Ishikawa (cell line): ENCODE measurements around the gene RRP36.

Experiments
- CEBPB ChIP-seq: IDR thresholded peaks from 2 replicates; pipeline ENCODE4 v1.6.1; 2012
- CREB1 ChIP-seq: IDR thresholded peaks from 2 replicates; pipeline ENCODE4 v1.6.1; 2012; ENCODE audit warnings: low read depth
- EGR1 ChIP-seq: IDR thresholded peaks from 2 replicates; pipeline ENCODE4 v1.6.1; 2012
- EP300 ChIP-seq: IDR thresholded peaks from 2 replicates; pipeline ENCODE4 v1.6.1; 2012; ENCODE audit warnings: borderline replicate concordance
- FOXM1 ChIP-seq: IDR thresholded peaks from 2 replicates; pipeline ENCODE4 v1.6.1; 2012; ENCODE audit warnings: low read depth, borderline replicate concordance
- NFIC ChIP-seq: IDR thresholded peaks from 2 replicates; pipeline ENCODE4 v1.6.1; 2012
- RAD21 ChIP-seq: IDR thresholded peaks from 2 replicates; pipeline ENCODE4 v1.6.1; 2012; ENCODE audit warnings: low read depth
- TAF1 ChIP-seq: IDR thresholded peaks from 2 replicates; pipeline ENCODE4 v1.6.1; 2012; ENCODE audit warnings: low read depth, mild to moderate bottlenecking
- TCF12 ChIP-seq: IDR thresholded peaks from 2 replicates; pipeline ENCODE4 v1.6.1; 2012; ENCODE audit warnings: low read depth
- TEAD4 ChIP-seq: IDR thresholded peaks from 2 replicates; pipeline ENCODE4 v1.6.1; 2012
- YY1 ChIP-seq: IDR thresholded peaks from 2 replicates; pipeline ENCODE4 v1.6.1; 2012; ENCODE audit warnings: low read depth
- ZBTB7A ChIP-seq: IDR thresholded peaks from 2 replicates; pipeline ENCODE4 v1.6.1; 2012; ENCODE audit warnings: low read depth
- TF ChIP-seq, protein P1 (sequence below): IDR thresholded peaks from 2 replicates; pipeline ENCODE4 v1.6.1; 2012; ENCODE audit warnings: low read depth, mild to moderate bottlenecking
- TF ChIP-seq, protein P2 (sequence below): IDR thresholded peaks from 2 replicates; pipeline ENCODE4 v1.6.1; 2012
- TF ChIP-seq, protein P3 (sequence below): IDR thresholded peaks from 2 replicates; pipeline ENCODE4 v1.6.1; 2012

RRP36 gene

DNA sequence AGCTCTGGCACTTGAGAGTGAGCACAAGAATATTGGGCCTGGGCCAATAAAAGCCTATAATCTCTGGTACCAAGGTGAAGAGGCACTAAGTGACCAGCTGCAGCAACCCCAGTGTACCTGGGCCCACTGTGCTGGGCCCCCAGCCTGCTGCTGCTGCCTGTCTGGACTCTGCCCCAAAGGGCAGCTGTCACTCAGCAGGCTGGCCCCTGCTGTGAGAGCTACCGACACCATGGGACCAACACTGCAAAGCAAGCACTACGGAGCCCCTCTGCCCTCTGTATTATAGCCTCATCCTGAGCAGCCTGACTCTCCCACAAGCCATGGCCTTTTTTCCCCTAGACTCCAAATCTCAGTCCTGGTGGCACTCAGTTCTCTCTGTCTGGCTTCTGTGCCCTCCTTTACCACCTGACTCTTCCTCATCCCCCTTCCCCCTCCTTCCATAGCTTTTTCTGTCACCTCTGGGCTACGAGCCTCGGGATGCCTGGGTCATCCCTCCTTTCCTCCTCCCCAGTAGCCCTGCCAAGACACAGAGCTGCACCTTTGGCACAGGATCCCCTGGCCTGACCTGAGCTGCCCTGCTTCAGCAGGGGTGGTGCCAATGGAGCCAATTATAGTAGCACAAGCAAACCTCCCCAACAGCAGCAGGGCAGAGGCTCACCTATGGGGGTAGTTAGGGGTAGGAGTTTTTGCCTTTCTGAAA is 14.2 kb downstream of the RRP36 start:
- TF ChIP-seq NFIC (no peak), EGR1 (no peak)

DNA sequence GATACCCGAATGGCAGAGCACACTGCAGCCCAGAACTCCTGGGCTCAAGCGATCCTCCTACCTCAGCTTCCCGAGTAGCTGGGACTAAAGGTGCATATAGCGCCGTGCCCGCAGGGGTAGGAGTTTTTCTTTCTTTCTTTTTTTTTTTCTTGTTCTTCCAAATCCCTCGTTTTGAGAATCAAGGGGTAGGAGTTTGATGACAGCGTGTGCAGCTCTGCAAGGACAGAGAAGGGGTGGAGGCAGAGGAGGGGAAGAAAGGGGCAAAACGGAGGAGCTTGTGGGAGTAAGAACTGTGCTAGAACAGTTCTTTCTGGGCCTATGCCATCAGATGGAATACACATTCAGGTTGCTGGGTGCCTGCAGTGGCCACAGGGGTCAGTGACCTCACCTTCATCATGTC is 15.3 kb downstream of the RRP36 start:
- TF ChIP-seq CREB1 (no peak), CEBPB (no peak), TEAD4 (no peak), EP300 (no peak), ZBTB7A (no peak), FOXM1 (no peak), EGR1 (no peak), TCF12 (no peak), TAF1 (no peak), RAD21 (no peak), NFIC (no peak), YY1 (no peak)
- TF ChIP-seq, protein P1, sequence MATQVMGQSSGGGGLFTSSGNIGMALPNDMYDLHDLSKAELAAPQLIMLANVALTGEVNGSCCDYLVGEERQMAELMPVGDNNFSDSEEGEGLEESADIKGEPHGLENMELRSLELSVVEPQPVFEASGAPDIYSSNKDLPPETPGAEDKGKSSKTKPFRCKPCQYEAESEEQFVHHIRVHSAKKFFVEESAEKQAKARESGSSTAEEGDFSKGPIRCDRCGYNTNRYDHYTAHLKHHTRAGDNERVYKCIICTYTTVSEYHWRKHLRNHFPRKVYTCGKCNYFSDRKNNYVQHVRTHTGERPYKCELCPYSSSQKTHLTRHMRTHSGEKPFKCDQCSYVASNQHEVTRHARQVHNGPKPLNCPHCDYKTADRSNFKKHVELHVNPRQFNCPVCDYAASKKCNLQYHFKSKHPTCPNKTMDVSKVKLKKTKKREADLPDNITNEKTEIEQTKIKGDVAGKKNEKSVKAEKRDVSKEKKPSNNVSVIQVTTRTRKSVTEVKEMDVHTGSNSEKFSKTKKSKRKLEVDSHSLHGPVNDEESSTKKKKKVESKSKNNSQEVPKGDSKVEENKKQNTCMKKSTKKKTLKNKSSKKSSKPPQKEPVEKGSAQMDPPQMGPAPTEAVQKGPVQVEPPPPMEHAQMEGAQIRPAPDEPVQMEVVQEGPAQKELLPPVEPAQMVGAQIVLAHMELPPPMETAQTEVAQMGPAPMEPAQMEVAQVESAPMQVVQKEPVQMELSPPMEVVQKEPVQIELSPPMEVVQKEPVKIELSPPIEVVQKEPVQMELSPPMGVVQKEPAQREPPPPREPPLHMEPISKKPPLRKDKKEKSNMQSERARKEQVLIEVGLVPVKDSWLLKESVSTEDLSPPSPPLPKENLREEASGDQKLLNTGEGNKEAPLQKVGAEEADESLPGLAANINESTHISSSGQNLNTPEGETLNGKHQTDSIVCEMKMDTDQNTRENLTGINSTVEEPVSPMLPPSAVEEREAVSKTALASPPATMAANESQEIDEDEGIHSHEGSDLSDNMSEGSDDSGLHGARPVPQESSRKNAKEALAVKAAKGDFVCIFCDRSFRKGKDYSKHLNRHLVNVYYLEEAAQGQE = no peak
- TF ChIP-seq, protein P2, sequence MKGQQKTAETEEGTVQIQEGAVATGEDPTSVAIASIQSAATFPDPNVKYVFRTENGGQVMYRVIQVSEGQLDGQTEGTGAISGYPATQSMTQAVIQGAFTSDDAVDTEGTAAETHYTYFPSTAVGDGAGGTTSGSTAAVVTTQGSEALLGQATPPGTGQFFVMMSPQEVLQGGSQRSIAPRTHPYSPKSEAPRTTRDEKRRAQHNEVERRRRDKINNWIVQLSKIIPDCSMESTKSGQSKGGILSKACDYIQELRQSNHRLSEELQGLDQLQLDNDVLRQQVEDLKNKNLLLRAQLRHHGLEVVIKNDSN = no peak
- TF ChIP-seq, protein P3, sequence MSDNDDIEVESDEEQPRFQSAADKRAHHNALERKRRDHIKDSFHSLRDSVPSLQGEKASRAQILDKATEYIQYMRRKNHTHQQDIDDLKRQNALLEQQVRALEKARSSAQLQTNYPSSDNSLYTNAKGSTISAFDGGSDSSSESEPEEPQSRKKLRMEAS = no peak

DNA sequence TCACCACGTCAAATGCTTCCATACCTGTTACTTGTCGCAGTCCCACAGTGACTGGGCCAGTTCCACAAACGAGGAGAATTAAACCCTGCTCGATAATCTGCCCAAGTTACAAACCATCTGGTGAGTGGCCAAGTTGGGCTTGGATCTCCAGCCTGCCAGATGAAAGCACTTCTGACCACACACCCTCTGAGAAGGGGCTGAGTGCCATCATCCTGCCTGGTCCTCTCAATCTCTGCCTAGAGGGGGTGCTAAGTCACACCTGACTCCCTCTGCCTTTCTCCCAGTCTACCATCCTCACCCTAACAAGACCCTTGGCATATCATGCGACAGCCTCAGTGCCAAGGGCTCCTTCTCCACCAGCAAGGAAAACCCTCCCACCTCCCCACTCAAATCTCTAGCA is 15.8 kb downstream of the RRP36 start:
- no peak for TF ChIP-seq TAF1
- TF ChIP-seq TCF12 = no peak
- TF ChIP-seq, protein P1 = no peak
- TF ChIP-seq CREB1 = no peak
- TF ChIP-seq RAD21 = no peak
- no peak for TF ChIP-seq ZBTB7A
- TF ChIP-seq, protein P3 = no peak
- TF ChIP-seq NFIC = no peak
- no peak for TF ChIP-seq YY1

DNA sequence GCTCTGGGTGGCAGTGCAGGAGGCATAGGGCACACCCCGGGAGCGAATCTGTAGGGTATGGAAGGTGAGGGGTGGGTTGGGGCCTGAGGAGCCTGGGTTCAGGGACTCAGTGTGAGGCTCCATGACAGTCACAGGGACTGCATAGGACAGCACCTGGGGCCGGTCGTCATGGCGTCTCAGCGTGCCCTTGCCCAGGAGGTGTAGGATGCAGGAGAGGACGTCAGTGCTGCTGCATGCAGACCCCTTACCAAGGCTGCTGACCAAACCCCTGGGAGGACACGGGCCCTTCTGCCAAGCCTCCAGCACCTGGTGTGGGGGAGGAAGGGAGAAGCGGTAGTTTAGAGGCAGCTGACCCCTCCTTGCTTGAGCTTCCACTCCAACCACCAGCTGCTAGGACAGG is 16.3 kb downstream of the RRP36 start:
- TF ChIP-seq TAF1 (no peak), CREB1 (no peak), RAD21 (no peak), TCF12 (no peak), EP300 (no peak), NFIC (no peak), EGR1 (no peak), CEBPB (no peak), TEAD4 (no peak), ZBTB7A (no peak), FOXM1 (no peak), YY1 (no peak)
- TF ChIP-seq, protein P3 = no peak
- TF ChIP-seq, protein P2 = no peak
- TF ChIP-seq, protein P1 = no peak
